Measurements from ENCODE around the gene CEMIP2. TPM values are rescaled to one million over a fixed set of nuclear protein-coding genes. Genes with fewer than 3 reads are reported as not detected.

Gene CEMIP2
- total RNA-seq, 1 experiment from 2014 or later = 40.5 TPM

DNA sequence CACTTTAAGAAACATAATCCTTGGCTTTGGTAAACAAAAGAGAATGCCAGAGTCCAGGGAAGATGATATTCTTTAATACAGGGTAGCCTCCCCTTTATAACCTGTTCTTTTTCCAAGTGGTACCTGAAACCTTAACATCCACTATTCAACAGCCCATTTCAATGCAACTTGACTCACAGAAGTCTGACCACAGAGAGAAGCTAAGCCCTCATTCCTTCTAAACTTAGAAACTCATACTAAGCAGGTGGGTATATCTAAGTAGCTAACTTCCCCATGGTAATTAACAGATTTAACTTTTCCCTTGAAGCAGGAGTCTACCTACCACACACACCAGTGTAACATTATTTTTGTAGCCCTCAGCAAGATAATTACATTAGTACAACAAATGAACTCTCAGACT, 91.9 kb downstream of the CEMIP2 start (continued):
- TF ChIP-seq FOXK1 (CRISPR knock-in tag; IDR thresholded peaks at IDR 0.05) (no peak), SMAD4 (CRISPR knock-in tag; IDR thresholded peaks at IDR 0.05) (no peak), SMAD3 (CRISPR knock-in tag; IDR thresholded peaks at IDR 0.05; ENCODE audit: borderline replicate concordance) (no peak), MXD4 (CRISPR knock-in tag; IDR thresholded peaks at IDR 0.05; ENCODE audit: borderline replicate concordance) (no peak), TEAD1 (CRISPR knock-in tag; IDR thresholded peaks at IDR 0.05) (no peak), FOXP1 (CRISPR knock-in tag; IDR thresholded peaks at IDR 0.05; ENCODE audit: borderline replicate concordance) (no peak)
- TF ChIP-seq, protein P1, sequence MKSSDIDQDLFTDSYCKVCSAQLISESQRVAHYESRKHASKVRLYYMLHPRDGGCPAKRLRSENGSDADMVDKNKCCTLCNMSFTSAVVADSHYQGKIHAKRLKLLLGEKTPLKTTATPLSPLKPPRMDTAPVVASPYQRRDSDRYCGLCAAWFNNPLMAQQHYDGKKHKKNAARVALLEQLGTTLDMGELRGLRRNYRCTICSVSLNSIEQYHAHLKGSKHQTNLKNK (CRISPR knock-in tag; IDR thresholded peaks at IDR 0.05) = no peak
- TF ChIP-seq, protein P2, sequence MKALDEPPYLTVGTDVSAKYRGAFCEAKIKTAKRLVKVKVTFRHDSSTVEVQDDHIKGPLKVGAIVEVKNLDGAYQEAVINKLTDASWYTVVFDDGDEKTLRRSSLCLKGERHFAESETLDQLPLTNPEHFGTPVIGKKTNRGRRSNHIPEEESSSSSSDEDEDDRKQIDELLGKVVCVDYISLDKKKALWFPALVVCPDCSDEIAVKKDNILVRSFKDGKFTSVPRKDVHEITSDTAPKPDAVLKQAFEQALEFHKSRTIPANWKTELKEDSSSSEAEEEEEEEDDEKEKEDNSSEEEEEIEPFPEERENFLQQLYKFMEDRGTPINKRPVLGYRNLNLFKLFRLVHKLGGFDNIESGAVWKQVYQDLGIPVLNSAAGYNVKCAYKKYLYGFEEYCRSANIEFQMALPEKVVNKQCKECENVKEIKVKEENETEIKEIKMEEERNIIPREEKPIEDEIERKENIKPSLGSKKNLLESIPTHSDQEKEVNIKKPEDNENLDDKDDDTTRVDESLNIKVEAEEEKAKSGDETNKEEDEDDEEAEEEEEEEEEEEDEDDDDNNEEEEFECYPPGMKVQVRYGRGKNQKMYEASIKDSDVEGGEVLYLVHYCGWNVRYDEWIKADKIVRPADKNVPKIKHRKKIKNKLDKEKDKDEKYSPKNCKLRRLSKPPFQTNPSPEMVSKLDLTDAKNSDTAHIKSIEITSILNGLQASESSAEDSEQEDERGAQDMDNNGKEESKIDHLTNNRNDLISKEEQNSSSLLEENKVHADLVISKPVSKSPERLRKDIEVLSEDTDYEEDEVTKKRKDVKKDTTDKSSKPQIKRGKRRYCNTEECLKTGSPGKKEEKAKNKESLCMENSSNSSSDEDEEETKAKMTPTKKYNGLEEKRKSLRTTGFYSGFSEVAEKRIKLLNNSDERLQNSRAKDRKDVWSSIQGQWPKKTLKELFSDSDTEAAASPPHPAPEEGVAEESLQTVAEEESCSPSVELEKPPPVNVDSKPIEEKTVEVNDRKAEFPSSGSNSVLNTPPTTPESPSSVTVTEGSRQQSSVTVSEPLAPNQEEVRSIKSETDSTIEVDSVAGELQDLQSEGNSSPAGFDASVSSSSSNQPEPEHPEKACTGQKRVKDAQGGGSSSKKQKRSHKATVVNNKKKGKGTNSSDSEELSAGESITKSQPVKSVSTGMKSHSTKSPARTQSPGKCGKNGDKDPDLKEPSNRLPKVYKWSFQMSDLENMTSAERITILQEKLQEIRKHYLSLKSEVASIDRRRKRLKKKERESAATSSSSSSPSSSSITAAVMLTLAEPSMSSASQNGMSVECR (CRISPR knock-in tag; IDR thresholded peaks at IDR 0.05; ENCODE audit: borderline replicate concordance) = no peak
- TF ChIP-seq, protein P3, sequence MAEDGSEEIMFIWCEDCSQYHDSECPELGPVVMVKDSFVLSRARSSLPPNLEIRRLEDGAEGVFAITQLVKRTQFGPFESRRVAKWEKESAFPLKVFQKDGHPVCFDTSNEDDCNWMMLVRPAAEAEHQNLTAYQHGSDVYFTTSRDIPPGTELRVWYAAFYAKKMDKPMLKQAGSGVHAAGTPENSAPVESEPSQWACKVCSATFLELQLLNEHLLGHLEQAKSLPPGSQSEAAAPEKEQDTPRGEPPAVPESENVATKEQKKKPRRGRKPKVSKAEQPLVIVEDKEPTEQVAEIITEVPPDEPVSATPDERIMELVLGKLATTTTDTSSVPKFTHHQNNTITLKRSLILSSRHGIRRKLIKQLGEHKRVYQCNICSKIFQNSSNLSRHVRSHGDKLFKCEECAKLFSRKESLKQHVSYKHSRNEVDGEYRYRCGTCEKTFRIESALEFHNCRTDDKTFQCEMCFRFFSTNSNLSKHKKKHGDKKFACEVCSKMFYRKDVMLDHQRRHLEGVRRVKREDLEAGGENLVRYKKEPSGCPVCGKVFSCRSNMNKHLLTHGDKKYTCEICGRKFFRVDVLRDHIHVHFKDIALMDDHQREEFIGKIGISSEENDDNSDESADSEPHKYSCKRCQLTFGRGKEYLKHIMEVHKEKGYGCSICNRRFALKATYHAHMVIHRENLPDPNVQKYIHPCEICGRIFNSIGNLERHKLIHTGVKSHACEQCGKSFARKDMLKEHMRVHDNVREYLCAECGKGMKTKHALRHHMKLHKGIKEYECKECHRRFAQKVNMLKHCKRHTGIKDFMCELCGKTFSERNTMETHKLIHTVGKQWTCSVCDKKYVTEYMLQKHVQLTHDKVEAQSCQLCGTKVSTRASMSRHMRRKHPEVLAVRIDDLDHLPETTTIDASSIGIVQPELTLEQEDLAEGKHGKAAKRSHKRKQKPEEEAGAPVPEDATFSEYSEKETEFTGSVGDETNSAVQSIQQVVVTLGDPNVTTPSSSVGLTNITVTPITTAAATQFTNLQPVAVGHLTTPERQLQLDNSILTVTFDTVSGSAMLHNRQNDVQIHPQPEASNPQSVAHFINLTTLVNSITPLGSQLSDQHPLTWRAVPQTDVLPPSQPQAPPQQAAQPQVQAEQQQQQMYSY (CRISPR knock-in tag; IDR thresholded peaks at IDR 0.05) = no peak

DNA sequence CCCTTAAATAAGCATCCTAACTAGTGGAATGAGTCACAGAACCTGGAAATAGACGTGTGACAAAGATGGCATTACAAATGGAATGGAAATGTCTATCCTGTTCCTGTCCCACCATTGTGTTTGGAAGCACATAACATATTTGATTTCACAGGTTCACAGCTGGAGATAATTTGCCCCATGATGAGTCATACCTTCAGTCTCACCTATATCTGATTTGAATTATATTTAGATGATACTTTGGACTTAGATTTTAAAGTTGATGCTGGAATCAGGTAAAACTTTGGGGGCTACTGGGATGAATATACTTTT, 92.5 kb downstream of the CEMIP2 start:
- no peaks in the 10 kb centered on the region for H3K27me3 Mint-ChIP-seq (ENCODE audit: low read depth)
- ATAC-seq (no peak), DNase-seq (ENCODE audit: low spot score) (no peak)
- no peak overlapping the region for H3K4me3 Mint-ChIP-seq
- H3K9me3 Mint-ChIP-seq = peaks cover 16% of the 10 kb centered on the region
- no peak overlapping the region for H3K27ac Mint-ChIP-seq
- H3K4me1 Mint-ChIP-seq = peaks cover 14% of the 10 kb centered on the region
- ChIA-PET CTCF (interaction anchor here (1.8 kb wide), 1 partner anchor 94 kb away, joined by 4 read pairs; no protein-coding TSS in a partner anchor), POLR2A (no interaction called here)
- TF ChIP-seq HMGA2 (CRISPR knock-in tag; IDR thresholded peaks at IDR 0.05) (no peak), MXD4 (CRISPR knock-in tag; IDR thresholded peaks at IDR 0.05; ENCODE audit: borderline replicate concordance) (no peak), SMAD3 (CRISPR knock-in tag; IDR thresholded peaks at IDR 0.05; ENCODE audit: borderline replicate concordance) (no peak), NR3C1 (CRISPR knock-in tag; conservative IDR thresholded peaks at IDR 0.05; ENCODE audit: low read depth) (no peak)
- TF ChIP-seq, protein P4, sequence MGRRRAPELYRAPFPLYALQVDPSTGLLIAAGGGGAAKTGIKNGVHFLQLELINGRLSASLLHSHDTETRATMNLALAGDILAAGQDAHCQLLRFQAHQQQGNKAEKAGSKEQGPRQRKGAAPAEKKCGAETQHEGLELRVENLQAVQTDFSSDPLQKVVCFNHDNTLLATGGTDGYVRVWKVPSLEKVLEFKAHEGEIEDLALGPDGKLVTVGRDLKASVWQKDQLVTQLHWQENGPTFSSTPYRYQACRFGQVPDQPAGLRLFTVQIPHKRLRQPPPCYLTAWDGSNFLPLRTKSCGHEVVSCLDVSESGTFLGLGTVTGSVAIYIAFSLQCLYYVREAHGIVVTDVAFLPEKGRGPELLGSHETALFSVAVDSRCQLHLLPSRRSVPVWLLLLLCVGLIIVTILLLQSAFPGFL (CRISPR knock-in tag; IDR thresholded peaks at IDR 0.05; ENCODE audit: borderline replicate concordance) = no peak
- TF ChIP-seq, protein P5, sequence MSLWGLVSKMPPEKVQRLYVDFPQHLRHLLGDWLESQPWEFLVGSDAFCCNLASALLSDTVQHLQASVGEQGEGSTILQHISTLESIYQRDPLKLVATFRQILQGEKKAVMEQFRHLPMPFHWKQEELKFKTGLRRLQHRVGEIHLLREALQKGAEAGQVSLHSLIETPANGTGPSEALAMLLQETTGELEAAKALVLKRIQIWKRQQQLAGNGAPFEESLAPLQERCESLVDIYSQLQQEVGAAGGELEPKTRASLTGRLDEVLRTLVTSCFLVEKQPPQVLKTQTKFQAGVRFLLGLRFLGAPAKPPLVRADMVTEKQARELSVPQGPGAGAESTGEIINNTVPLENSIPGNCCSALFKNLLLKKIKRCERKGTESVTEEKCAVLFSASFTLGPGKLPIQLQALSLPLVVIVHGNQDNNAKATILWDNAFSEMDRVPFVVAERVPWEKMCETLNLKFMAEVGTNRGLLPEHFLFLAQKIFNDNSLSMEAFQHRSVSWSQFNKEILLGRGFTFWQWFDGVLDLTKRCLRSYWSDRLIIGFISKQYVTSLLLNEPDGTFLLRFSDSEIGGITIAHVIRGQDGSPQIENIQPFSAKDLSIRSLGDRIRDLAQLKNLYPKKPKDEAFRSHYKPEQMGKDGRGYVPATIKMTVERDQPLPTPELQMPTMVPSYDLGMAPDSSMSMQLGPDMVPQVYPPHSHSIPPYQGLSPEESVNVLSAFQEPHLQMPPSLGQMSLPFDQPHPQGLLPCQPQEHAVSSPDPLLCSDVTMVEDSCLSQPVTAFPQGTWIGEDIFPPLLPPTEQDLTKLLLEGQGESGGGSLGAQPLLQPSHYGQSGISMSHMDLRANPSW (CRISPR knock-in tag; conservative IDR thresholded peaks at IDR 0.05; ENCODE audit: low read depth) = no peak
- TF ChIP-seq, protein P6, sequence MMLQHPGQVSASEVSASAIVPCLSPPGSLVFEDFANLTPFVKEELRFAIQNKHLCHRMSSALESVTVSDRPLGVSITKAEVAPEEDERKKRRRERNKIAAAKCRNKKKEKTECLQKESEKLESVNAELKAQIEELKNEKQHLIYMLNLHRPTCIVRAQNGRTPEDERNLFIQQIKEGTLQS (CRISPR knock-in tag; conservative IDR thresholded peaks at IDR 0.05) = no peak
- TF ChIP-seq, protein P7, sequence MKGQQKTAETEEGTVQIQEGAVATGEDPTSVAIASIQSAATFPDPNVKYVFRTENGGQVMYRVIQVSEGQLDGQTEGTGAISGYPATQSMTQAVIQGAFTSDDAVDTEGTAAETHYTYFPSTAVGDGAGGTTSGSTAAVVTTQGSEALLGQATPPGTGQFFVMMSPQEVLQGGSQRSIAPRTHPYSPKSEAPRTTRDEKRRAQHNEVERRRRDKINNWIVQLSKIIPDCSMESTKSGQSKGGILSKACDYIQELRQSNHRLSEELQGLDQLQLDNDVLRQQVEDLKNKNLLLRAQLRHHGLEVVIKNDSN (CRISPR knock-in tag; IDR thresholded peaks at IDR 0.05) = no peak
- H3K36me3 Mint-ChIP-seq = peaks cover 21% of the 10 kb centered on the region
